Measurements from ENCODE around the gene COIL.
A peak's percentile ranks its signal among the peaks of the same experiment; 100 is the strongest.
"Not testable (repeated sequence)": the region's sequence is repeated elsewhere in the genome, so short reads cannot be mapped to it uniquely, and the experiment has no call there.

The COIL gene

DNA sequence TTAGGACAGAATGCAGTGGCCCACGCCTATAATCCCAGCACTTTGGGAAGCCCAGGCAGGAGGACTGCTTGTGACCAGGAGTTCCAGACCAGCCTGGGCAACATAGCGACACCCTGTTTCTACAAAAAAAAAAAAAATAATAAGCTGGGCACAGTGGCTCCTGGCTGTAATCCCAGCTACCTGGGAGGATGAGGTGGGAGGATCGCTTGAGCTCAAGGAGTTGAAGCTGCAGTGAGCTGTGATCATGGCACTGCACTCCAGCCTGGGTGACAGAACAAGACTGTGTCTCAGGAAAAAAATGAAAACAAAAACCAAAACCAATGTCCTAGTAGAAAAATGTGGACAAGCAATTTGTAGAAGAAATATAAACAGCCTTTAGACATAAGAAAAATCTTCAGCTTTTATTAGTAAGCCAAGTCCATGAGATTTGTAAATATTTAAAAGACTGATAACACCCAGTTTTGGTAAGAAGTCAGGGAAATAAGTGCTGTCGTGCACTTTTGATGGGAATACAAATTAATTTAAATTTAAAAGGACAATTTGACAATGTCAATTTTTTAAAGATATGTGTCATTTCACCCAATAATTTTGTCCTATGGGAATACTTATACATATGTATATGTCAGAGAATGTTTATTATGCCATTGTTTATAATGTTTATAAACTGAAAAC, 28.2 kb upstream of the COIL start:
- no peak for DNase-seq (ENCODE audit: extremely low read depth, low read depth)
- no peak for TF ChIP-seq CTCF (IDR thresholded peaks at IDR 0.05; ENCODE audit: low read depth, low read length, missing control alignments)
- H3K4me3 ChIP-seq (replicated peaks; ENCODE audit: low read depth, low read length) = no peak overlapping the region

- no peak for TF ChIP-seq CTCF (IDR thresholded peaks at IDR 0.05; ENCODE audit: low read depth, low read length, missing control alignments)
- no peak overlapping the region for H3K4me3 ChIP-seq (replicated peaks; ENCODE audit: low read depth, low read length)
- no peak for DNase-seq (ENCODE audit: extremely low read depth, low read depth)
Measured at GRCh38 chr17:56987283-56987834, 26.5 kb upstream of the COIL start.

GRCh38 chr17:56985371-56986162, 24.7 kb upstream of the COIL start:
- no peak for TF ChIP-seq CTCF (IDR thresholded peaks at IDR 0.05; ENCODE audit: low read depth, low read length, missing control alignments)
- no peak overlapping the region for H3K4me3 ChIP-seq (replicated peaks; ENCODE audit: low read depth, low read length)
- no peak for DNase-seq (ENCODE audit: extremely low read depth, low read depth)

- H3K4me3 ChIP-seq (replicated peaks; ENCODE audit: low read depth, low read length) = no peak overlapping the region
- TF ChIP-seq CTCF (IDR thresholded peaks at IDR 0.05; ENCODE audit: low read depth, low read length, missing control alignments) = no peak
- no peak for DNase-seq (ENCODE audit: extremely low read depth, low read depth)
Measured at GRCh38 chr17:56983366-56983765, 22.5 kb upstream of the COIL start.

- DNase-seq (ENCODE audit: extremely low read depth, low read depth) = no peak
- TF ChIP-seq CTCF (IDR thresholded peaks at IDR 0.05; ENCODE audit: low read depth, low read length, missing control alignments) = no peak
- H3K4me3 ChIP-seq (replicated peaks; ENCODE audit: low read depth, low read length) = no peak overlapping the region
Measured at GRCh38 chr17:56982312-56982711, 21.5 kb upstream of the COIL start.

- DNase-seq (ENCODE audit: extremely low read depth, low read depth); H3K4me3 ChIP-seq (replicated peaks; ENCODE audit: low read depth, low read length): not testable (repeated sequence)
Measured at GRCh38 chr17:56980526-56980925, 19.7 kb upstream of the COIL start.

DNA sequence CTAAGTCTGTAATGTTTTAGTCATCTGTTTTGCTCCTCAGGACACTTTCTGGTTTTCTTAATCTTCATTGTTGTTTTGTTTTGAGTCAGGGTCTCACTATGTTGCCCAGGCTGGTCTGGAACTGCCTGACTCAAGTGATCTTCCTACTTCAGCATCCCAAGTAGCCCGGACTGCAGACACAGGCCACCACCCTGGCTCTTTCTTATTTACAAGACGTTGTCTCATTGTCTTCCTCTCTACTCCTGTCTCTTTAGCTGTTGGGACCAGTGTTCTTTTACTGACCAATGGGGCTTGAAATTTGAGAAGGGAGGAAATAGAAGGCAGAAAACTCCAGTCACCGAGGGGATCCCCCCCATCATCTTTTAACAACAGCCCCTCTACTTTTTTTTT, 18.2 kb upstream of the COIL start:
- no peak for DNase-seq (ENCODE audit: extremely low read depth, low read depth)
- H3K4me3 ChIP-seq (replicated peaks; ENCODE audit: low read depth, low read length) = peak overlapping the region; percentile 61; the same call in 1 of the 2 replicates
- no peak for TF ChIP-seq CTCF (IDR thresholded peaks at IDR 0.05; ENCODE audit: low read depth, low read length, missing control alignments)

Data from HFF-Myc (cell line).